Activated naive CD8-positive, alpha-beta T cell (primary cell): ENCODE results near the gene THEM5.
"Not testable (repeated sequence)": the region's sequence is repeated elsewhere in the genome, so short reads cannot be mapped to it uniquely, and the experiment has no call there.

Experiments used
- H3K27ac Mint-ChIP-seq: one replicate; pipeline ENCODE4 v1.8.0; 2021; ENCODE audit warnings: mixed read lengths
- H3K27me3 Mint-ChIP-seq: one replicate; pipeline ENCODE4 v1.8.0; 2021; ENCODE audit warnings: mixed read lengths
- H3K36me3 Mint-ChIP-seq: one replicate; pipeline ENCODE4 v1.8.0; 2021; ENCODE audit warnings: mixed read lengths
- H3K4me1 Mint-ChIP-seq: one replicate; pipeline ENCODE4 v1.8.0; 2021; ENCODE audit warnings: low read depth, mixed read lengths
- H3K4me3 Mint-ChIP-seq: one replicate; pipeline ENCODE4 v1.8.0; 2021; ENCODE audit warnings: mild to moderate bottlenecking, mixed read lengths
- H3K9me3 Mint-ChIP-seq: one replicate; pipeline ENCODE4 v1.8.0; 2021; ENCODE audit warnings: low read depth, mixed read lengths

The THEM5 gene, protein sequence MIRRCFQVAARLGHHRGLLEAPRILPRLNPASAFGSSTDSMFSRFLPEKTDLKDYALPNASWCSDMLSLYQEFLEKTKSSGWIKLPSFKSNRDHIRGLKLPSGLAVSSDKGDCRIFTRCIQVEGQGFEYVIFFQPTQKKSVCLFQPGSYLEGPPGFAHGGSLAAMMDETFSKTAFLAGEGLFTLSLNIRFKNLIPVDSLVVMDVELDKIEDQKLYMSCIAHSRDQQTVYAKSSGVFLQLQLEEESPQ

DNA sequence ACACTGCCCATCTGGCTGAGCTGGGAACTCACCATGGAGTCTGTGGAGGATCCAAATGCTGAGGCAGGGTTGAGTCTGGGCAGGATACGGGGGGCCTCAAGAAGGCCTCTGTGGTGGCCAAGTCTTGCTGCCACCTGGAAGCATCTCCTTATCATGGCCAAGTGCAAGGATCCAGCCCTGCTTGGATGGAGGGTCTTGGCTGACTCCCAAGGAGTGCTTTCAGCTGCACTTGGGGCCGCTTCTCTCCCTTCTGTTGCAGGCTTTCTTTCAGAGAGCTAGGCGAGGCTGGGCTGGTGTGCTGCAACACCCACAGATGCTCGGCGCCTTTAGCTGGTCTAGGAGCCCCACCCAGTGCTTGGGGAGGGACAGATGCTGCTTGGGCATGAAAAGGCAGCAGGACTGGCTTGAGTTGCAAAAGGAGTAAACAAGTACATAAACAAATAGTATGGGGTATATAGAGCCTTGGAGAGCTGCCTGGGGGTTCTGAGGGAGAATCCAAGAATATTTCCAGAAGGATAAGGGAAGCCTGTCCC, at the start of gene THEM5:
Gene THEM5, minus strand, starts transcription at position 302 of the 533 bp plus-strand sequence. Its CDS starts 147 bp downstream, at position 155.
- no peaks in the 10 kb centered on the region for H3K9me3 Mint-ChIP-seq
- peaks cover 2% of the 10 kb centered on the region for H3K36me3 Mint-ChIP-seq
- peaks cover 3% of the 10 kb centered on the region for H3K4me1 Mint-ChIP-seq
- H3K27me3 Mint-ChIP-seq, result no peaks in the 10 kb centered on the region
- H3K4me3 Mint-ChIP-seq, result no peak within 1 kb of the TSS
- no peak within 1 kb of the TSS for H3K27ac Mint-ChIP-seq

DNA sequence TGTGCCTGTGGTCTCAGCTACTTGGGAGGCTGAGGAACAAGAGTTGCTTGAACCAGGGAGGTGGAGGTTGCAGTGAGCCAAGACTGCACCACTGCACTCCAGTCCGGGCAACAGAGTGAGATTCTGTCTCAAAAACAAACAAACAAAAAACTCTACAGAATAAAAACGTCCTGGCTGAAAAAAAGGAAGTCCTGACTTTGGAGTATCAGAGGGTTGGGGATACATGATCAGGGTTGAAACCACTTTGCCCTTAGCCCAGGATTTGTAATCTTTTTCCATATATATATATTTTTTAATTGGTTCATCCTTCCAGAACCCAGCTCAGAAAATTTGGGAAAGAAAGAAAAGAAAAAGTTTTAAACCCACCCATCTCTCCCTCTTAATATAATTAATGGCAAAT, 49.3 kb upstream of the THEM5 start:
- Mint-ChIP-seq H3K27ac (peak overlapping the region; percentile 2), H3K36me3 (peaks cover 35% of the 10 kb centered on the region), H3K4me1 (peaks cover 84% of the 10 kb centered on the region), H3K4me3 (no peak overlapping the region), H3K27me3 (no peaks in the 10 kb centered on the region), H3K9me3 (peaks cover 6% of the 10 kb centered on the region)

DNA sequence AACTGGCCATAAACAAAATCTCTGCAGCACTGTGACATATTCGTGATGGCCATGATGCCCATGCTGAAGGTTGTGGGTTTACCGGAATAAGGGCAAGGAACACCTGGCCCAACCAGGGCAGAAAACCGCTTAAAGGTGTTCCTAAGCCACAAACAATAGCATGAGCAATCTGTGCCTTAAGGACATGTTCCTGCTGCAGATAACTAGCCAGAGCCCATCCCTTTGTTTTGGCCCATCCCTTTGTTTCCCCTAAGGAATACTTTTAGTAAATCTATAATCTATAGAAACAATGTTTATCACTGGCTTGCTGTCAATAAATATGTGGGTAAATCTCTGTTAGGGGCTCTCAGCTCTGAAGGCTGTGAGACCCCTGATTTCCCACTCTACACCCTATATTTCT, 47.3 kb upstream of the THEM5 start:
- Mint-ChIP-seq H3K36me3 (peaks cover 29% of the 10 kb centered on the region), H3K4me1 (peaks cover 85% of the 10 kb centered on the region)
- H3K27ac Mint-ChIP-seq, H3K4me3 Mint-ChIP-seq, H3K9me3 Mint-ChIP-seq, H3K27me3 Mint-ChIP-seq: not testable (repeated sequence)

DNA sequence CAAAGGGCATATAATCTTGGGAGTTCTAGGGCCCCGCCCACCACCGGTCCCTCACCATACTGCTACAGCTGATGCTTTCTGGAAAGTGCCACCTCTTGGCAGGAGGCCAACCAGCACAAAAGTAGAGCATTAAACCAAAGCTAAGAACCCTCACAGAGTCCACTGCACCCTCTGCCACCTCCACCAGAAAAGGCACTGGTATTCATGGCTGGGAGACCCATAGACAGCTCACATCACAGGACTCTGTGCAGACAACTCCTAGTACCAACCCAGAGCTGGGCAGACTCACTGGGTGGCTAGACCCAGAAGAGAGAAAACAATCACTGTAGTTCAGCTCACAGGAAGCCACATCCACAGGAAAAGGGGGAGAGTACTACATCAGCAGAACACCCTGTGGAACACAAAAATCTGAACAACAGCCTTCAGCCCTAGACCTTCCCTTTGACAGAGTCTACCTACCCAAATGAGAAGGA, 45.0 kb upstream of the THEM5 start:
- peaks cover 25% of the 10 kb centered on the region for H3K36me3 Mint-ChIP-seq

DNA sequence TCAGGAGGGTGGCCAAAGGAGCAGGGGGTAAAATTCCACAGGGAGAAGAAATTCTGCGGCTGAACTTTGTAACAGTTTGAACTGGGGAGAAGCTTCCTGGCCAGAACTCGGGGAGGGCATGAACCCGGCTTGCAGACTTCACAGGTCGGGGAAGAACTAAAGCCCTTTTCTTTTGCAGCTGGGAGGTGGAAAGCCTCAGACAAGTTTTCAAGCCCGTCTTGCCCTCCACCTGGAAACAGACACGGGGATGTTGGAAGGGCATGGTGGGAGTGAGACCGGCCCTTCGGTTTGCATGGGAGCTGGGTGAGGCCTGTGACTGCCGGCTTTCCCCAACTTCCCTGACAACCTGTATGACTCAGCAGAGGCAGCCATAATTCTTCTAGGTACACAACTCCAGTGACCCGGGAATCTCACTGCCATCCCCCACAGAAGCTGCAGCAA, 44.5 kb upstream of the THEM5 start:
- Mint-ChIP-seq H3K4me3 (peak overlapping the region; percentile 65), H3K4me1 (peaks cover 70% of the 10 kb centered on the region), H3K9me3 (peaks cover 6% of the 10 kb centered on the region), H3K36me3 (peaks cover 25% of the 10 kb centered on the region), H3K27ac (peak overlapping the region; percentile 94), H3K27me3 (no peaks in the 10 kb centered on the region)

More for the DNA sequence above, 45.0 kb upstream of the THEM5 start:
- Mint-ChIP-seq H3K4me3 (peak overlapping the region; percentile 65), H3K27ac (peak overlapping the region; percentile 94), H3K9me3 (peaks cover 6% of the 10 kb centered on the region), H3K4me1 (peaks cover 70% of the 10 kb centered on the region), H3K27me3 (no peaks in the 10 kb centered on the region)

DNA sequence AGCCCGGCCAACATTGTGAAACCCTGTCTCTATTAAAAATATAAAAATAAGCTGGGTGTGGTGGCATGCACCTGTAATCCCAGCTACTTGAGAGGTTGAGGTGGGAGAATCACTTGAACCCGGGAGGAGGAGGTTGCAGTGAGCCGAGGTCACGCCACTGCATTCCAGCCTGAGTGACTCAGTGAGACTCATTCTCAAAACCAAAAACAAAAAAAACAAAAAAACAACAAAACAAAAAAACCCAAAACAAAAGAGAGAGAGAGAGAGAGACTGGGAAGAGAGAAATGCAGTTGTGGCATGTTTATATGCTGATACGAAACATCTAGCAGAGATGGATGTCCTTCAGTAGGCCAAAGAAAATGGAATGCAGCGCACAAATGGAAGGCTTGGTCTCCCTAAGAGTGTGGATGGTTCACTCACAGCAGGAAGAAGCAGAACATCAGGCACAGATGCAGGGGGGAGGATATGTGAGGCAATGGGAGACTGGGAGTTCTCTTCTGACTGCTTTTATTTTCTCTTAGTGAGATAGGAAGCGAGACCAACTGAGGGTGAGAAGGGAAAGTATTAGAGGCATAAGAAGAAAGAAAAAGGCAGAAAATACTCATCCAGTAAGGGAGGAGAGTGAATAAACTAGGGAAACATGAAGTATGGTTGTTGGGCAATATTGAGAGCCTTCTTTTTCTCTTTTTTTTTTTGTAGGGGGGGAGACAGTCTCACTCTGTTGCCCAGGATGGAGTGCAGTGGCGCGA, 39.8 kb upstream of the THEM5 start:
- peaks cover 21% of the 10 kb centered on the region for H3K36me3 Mint-ChIP-seq
- no peak overlapping the region for H3K4me3 Mint-ChIP-seq
- no peaks in the 10 kb centered on the region for H3K9me3 Mint-ChIP-seq
- H3K27ac Mint-ChIP-seq, result no peak overlapping the region
- peaks cover 61% of the 10 kb centered on the region for H3K4me1 Mint-ChIP-seq
- H3K27me3 Mint-ChIP-seq, result no peaks in the 10 kb centered on the region

DNA sequence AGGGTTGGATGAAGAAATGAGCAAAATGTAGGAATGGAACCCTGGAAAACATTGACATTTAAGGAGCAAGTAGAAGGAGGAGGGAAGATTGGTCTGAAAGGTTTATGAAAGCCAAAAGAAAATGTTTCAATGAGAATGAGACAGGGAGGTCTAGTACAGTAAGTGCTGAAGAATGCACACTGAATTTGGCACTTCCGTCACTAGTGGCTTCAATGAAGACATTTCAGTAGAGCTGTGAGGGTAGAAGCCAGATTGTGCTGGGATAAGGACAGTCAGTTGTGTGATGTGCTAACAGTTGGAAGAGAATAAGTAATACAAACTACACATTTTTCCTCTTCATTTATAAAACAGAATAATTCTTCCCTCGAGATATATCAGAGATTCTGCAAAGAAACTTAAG, 38.7 kb upstream of the THEM5 start:
- Mint-ChIP-seq H3K9me3 (no peaks in the 10 kb centered on the region), H3K27ac (peak overlapping the region; percentile 84), H3K36me3 (peaks cover 24% of the 10 kb centered on the region), H3K4me1 (peaks cover 49% of the 10 kb centered on the region), H3K27me3 (no peaks in the 10 kb centered on the region), H3K4me3 (no peak overlapping the region)

DNA sequence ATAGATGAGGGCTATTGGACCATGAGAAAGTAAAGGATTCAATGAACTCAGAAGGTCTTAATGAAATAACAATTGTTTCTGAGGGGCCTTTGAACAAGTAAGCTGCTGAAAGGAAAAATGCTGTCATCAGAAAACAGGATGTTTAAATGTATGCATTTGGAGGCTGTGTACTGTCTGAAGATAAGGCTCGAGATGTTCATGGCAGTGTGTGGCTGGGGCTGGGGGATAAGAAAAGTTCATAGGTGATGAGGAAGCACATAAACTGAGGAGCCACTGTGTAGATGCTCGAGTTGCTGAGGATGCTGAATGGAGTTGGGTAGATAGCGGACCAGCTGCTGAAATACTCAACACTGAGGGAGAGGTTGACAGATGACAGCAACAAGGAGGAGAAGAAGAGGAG, 38.0 kb upstream of the THEM5 start:
- Mint-ChIP-seq H3K4me1 (peaks cover 43% of the 10 kb centered on the region), H3K4me3 (no peak overlapping the region), H3K27me3 (no peaks in the 10 kb centered on the region), H3K36me3 (peaks cover 26% of the 10 kb centered on the region), H3K27ac (peak overlapping the region; percentile 84), H3K9me3 (no peaks in the 10 kb centered on the region)

DNA sequence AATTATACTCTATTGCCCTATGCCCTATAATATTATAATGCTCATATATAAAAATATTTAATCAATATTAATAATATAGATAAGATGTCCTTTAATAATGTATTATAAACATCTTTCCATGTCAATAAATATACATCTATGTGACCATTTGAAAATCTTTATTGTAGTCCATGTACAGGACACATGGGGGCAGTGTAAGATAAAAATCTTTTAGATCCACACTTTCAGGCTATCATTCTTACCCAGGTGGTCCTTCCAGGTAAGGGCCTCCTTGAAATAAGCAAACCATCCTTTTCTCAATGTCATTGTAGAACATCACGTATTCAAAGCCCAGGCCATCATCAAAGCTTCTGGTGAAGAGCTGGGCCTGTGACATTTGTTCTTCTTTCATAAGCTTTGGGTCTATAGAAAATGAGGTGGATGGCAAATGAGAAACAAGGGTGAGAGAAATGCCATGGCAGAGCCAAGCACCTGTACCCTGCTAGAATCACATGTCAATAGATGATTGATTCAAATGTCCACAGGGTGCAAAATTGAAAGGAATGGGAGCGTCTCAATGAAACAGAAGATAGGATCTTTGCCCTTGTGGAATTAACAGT, 35.6 kb upstream of the THEM5 start:
- peaks cover 33% of the 10 kb centered on the region for H3K4me1 Mint-ChIP-seq
- no peaks in the 10 kb centered on the region for H3K9me3 Mint-ChIP-seq
- peaks cover 26% of the 10 kb centered on the region for H3K36me3 Mint-ChIP-seq
- H3K27ac Mint-ChIP-seq, result peak overlapping the region; percentile 7
- H3K27me3 Mint-ChIP-seq, result no peaks in the 10 kb centered on the region
- H3K4me3 Mint-ChIP-seq, result no peak overlapping the region

DNA sequence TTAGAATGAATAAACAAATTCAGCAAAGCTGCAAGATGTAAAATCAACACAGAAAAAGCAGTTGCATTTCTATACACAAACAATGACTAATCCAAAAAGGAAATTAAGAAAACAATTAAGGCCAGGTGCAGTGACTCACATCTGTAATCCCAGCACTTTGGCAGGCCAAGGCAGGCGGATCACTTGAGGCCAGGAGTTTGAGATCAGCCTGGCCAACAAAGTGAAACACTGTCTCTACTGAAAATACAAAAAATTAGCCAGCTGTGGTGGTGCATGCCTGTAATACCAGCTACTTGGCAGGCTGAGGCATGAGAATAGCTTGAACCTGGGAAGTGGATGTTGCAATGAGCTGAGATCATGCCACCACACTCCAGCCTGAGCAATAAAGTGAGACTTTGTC, 33.5 kb upstream of the THEM5 start:
- peaks cover 23% of the 10 kb centered on the region for H3K36me3 Mint-ChIP-seq
- H3K27me3 Mint-ChIP-seq, result no peaks in the 10 kb centered on the region
- H3K4me3 Mint-ChIP-seq, result no peak overlapping the region
- H3K4me1 Mint-ChIP-seq, result peaks cover 21% of the 10 kb centered on the region
- H3K27ac Mint-ChIP-seq, result no peak overlapping the region
- H3K9me3 Mint-ChIP-seq, result no peaks in the 10 kb centered on the region

DNA sequence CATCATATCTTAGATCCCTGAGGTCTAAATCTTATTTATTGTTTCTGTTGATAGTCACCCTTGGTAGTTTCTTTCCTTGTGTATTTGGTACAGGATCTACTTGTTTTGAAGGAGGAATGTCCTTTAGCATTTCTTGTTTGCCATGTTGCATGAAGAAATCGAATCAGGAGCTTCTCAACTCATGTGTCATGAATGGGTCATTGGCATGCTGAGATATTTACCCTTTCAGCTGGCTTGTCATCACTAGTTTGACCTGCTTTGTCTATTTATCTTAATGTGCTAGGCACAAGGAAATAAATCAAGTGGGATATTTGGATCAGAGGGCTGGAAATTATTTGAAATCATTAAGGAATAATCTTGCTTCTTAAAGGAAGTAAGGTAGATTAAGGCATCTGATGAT, 32.0 kb upstream of the THEM5 start:
- Mint-ChIP-seq H3K9me3 (no peaks in the 10 kb centered on the region), H3K4me3 (no peak overlapping the region), H3K27me3 (no peaks in the 10 kb centered on the region), H3K4me1 (peaks cover 6% of the 10 kb centered on the region), H3K36me3 (peaks cover 16% of the 10 kb centered on the region), H3K27ac (no peak overlapping the region)

DNA sequence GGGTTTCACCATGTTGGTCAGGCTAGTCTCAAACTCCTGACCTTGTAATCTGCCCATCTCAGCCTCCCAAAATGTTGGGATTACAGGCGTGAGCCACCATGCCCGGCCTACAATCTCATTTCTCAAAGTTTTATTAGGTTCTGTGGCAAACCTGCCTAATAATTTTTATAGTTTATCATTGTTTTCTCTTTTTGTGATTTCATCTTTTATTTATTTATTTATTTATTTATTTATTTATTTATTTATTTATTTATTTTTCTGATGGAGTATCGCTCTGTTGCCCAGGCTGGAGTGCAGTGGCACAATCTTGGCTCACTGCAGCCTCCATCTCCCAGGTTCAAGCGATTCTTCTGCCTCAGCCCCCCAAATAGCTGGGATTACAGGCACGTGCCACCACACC, 31.4 kb upstream of the THEM5 start:
- not testable (repeated sequence) for H3K4me3 Mint-ChIP-seq, H3K27me3 Mint-ChIP-seq, H3K4me1 Mint-ChIP-seq, H3K27ac Mint-ChIP-seq, H3K9me3 Mint-ChIP-seq
- peaks cover 16% of the 10 kb centered on the region for H3K36me3 Mint-ChIP-seq

DNA sequence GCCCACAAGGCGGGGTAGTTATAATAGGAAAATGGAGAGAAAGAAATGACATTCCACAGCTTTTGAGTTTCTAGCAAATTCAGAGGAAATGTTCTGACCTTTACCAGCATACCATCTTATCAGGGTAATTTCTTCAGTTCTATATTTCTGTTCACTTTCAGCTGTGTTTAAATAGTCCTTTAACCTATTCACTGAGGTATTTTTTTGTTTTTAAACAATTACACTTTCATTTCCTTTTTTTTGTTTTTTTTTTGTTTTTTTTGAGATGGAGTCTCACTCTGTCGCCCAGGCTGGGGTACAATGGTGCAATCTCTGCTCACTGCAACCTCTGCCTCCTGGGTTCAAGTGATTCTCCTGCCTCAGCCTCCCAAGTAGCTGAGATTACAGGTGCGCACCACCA, 30.9 kb upstream of the THEM5 start:
- H3K4me3 Mint-ChIP-seq, H3K9me3 Mint-ChIP-seq, H3K27me3 Mint-ChIP-seq, H3K4me1 Mint-ChIP-seq, H3K27ac Mint-ChIP-seq: not testable (repeated sequence)
- peaks cover 15% of the 10 kb centered on the region for H3K36me3 Mint-ChIP-seq

DNA sequence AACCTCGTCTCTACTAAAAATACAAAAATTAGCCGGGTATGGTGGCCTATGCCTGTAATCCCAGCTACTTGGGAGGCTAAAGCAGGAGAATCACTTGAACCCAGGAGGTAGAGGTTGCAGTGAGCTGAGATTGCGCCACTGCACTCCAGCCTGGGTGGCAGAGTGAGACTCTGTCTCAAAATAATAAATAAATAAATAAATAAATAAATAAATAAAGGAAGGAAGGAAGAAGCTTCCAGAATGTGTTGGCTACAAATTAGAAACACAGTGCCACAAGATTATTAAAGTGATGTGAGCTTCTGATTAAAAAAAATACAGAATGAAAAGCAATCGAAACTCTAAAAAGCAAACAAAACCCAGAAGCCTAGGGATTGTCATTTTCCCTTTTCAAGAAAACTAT, 30.4 kb upstream of the THEM5 start:
- not testable (repeated sequence) for H3K27me3 Mint-ChIP-seq, H3K4me3 Mint-ChIP-seq, H3K9me3 Mint-ChIP-seq, H3K27ac Mint-ChIP-seq, H3K4me1 Mint-ChIP-seq
- H3K36me3 Mint-ChIP-seq, result peaks cover 11% of the 10 kb centered on the region

DNA sequence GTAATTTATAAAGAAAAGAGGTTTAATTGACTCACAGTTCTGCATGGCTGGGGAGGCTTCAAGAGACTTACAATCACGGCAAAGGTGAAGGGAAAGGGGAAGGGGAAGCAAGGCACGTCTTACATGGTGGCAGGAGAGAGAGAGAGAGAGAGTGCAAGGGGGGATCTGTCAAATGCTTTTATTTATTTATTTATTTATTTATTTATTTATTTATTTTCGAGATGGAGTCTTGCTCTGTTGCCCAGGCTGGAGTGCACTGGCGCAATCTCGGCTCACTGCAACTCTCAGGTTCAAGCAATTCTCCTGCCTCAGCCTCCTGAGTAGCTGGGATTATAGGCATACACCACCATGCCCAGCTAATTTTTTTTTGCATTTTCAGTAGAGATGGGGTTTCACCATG, 29.4 kb upstream of the THEM5 start:
- H3K27me3 Mint-ChIP-seq, H3K4me1 Mint-ChIP-seq, H3K36me3 Mint-ChIP-seq, H3K9me3 Mint-ChIP-seq, H3K4me3 Mint-ChIP-seq: not testable (repeated sequence)
- H3K27ac Mint-ChIP-seq, result peak overlapping the region; percentile 5
